HepG2 (cell line): ENCODE measurements around the gene CDC37. TPM values are rescaled to one million over a fixed set of nuclear protein-coding genes. Genes with fewer than 3 reads are reported as not detected.

ENCODE experiments used
- BRCA1 ChIP-seq: sonication (generic); formaldehyde crosslinking; IDR thresholded peaks from 2 replicates; pipeline ENCODE4 v1.4.0; 2020; ENCODE audit warnings: missing genetic modification reagents
- GTF2F1 ChIP-seq: fragments of 150-350 bp; IDR thresholded peaks from 2 replicates; pipeline ENCODE4 v1.6.1; 2014; ENCODE audit warnings: low read length
- HNRNPUL1 ChIP-seq: fragments of 200-400 bp; formaldehyde crosslinking; IDR thresholded peaks from 2 replicates; pipeline ENCODE4 v1.6.1; 2017; ENCODE audit warnings: low read depth, mild to moderate bottlenecking, low read length, moderate library complexity
- MLXIP ChIP-seq: sonication (generic); formaldehyde crosslinking; IDR thresholded peaks from 2 replicates; pipeline ENCODE4 v1.9.0; 2021; ENCODE audit warnings: missing genetic modification reagents, borderline replicate concordance
- NFE2 ChIP-seq: sonication (generic); formaldehyde crosslinking; IDR thresholded peaks from 2 replicates; pipeline ENCODE4 v1.4.0; 2020; ENCODE audit warnings: missing genetic modification reagents
- NFIB ChIP-seq: sonication (generic); formaldehyde crosslinking; IDR thresholded peaks from 2 replicates; pipeline ENCODE4 v1.9.0; 2021; ENCODE audit warnings: missing genetic modification reagents, mild to moderate bottlenecking, borderline replicate concordance
- POLR2A ChIP-seq, 2 experiments: IDR thresholded peaks; 2 replicates each; pipeline ENCODE4 v1.6.1; 2011; ENCODE audit warnings: low read depth in 2 of 2, low read length in 2 of 2, mild to moderate bottlenecking in 1 of 2, moderate library complexity in 1 of 2; ENCODE audit not compliant: insufficient read depth in 1 of 2
- RFX5 ChIP-seq: IDR thresholded peaks from 2 replicates; pipeline ENCODE4 v1.6.1; 2011; ENCODE audit warnings: low read depth, low read length, improper control_type of control experiment
- TFDP1 ChIP-seq: IDR thresholded peaks from 2 replicates; pipeline ENCODE4 v1.6.1; 2016; ENCODE audit warnings: missing compliant biosample characterization, missing genetic modification reagents, borderline replicate concordance
- TMF1 ChIP-seq: sonication (generic); formaldehyde crosslinking; IDR thresholded peaks from 2 replicates; pipeline ENCODE4 v1.8.1; 2022; ENCODE audit warnings: low read depth, missing genetic modification reagents
- ZBTB42 ChIP-seq: sonication (generic); formaldehyde crosslinking; IDR thresholded peaks from 2 replicates; pipeline ENCODE4 v1.5.0; 2020; ENCODE audit warnings: mild to moderate bottlenecking, missing genetic modification reagents
- ZNF180 ChIP-seq: sonication (generic); formaldehyde crosslinking; IDR thresholded peaks from 2 replicates; pipeline ENCODE4 v1.4.0; 2020; ENCODE audit warnings: low read depth, missing genetic modification reagents, borderline replicate concordance
- ZNF232 ChIP-seq: sonication (generic); formaldehyde crosslinking; IDR thresholded peaks from 2 replicates; pipeline ENCODE4 v1.4.0; 2020; ENCODE audit warnings: missing genetic modification reagents, borderline replicate concordance
- ZNF343 ChIP-seq: sonication (generic); formaldehyde crosslinking; IDR thresholded peaks from 2 replicates; pipeline ENCODE4 v1.4.0; 2020; ENCODE audit warnings: mild to moderate bottlenecking, missing genetic modification reagents
- ZNF44 ChIP-seq: sonication (generic); formaldehyde crosslinking; IDR thresholded peaks from 2 replicates; pipeline ENCODE4 v1.5.1; 2020; ENCODE audit warnings: mild to moderate bottlenecking, missing genetic modification reagents
- ZNF839 ChIP-seq: sonication (generic); formaldehyde crosslinking; IDR thresholded peaks from 2 replicates; pipeline ENCODE4 v1.4.0; 2020; ENCODE audit warnings: missing genetic modification reagents, mild to moderate bottlenecking, borderline replicate concordance
- polyA plus RNA-seq, 8 experiments: library from polyadenylated mRNA; depleted of rRNA in 3 of 8; stranded (reverse) in 7 of 8; unstranded in 1 of 8; fragments of >200 nt; fragmentation: Illumina TruSeq in 4 of 8; extraction: Trizol in 4 of 8; gene quantifications; 2 replicates each; pipeline versions ENCODE4 v1.2.1 to v1.2.3, GENCODE V29; 2011 to 2016; ENCODE audit warnings: low read depth in 4 of 8, missing spikeins in 1 of 8, mixed read lengths in 1 of 8; ENCODE audit not compliant: insufficient read depth in 1 of 8
- total RNA-seq, 5 experiments: library from RNA; depleted of rRNA; stranded (reverse); fragments of >200 nt; fragmentation: Illumina TruSeq; extraction: Trizol; gene quantifications; 2 replicates each; pipeline ENCODE4 v1.2.3, GENCODE V29; 2016; ENCODE audit warnings: low read depth in 1 of 5
- TF ChIP-seq, protein P1 (sequence below): sonication (generic); formaldehyde crosslinking; IDR thresholded peaks from 2 replicates; pipeline ENCODE4 v1.5.0; 2020; ENCODE audit warnings: missing genetic modification reagents
- TF ChIP-seq, protein P2 (sequence below): sonication (generic); formaldehyde crosslinking; IDR thresholded peaks from 2 replicates; pipeline ENCODE4 v1.9.0; 2021; ENCODE audit warnings: missing genetic modification reagents, borderline replicate concordance
- TF ChIP-seq, protein P3 (sequence below): sonication (generic); formaldehyde crosslinking; IDR thresholded peaks from 2 replicates; pipeline ENCODE4 v1.8.1; 2023; ENCODE audit warnings: mild to moderate bottlenecking, inconsistent platforms, moderate library complexity, missing genetic modification reagents, borderline replicate concordance

Gene CDC37
- total and polyA plus RNA-seq, 2 of the 13 experiments (the other 11 are each of a cell fraction or from before 2014, with no cell fraction given) = 158 to 177 TPM

GRCh38 chr19:10380313-10381102 lies 22.8 kb downstream of the CDC37 start, which contains the start of gene TYK2 (continued):
- TF ChIP-seq MLXIP (no peak; the same call in 1 of the 2 replicates), RFX5 (peak; percentile 93), HNRNPUL1 (no peak), ZNF44 (CRISPR knock-in tag) (0 out of 2 replicates have a peak, but pooled peaks have one; percentile 13), TFDP1 (CRISPR knock-in tag) (peak; percentile 81), ZNF839 (CRISPR knock-in tag) (no peak), ZNF180 (CRISPR knock-in tag) (0 out of 2 replicates have a peak, but pooled peaks have one; percentile 38), ZNF343 (0 out of 2 replicates have a peak, but pooled peaks have one; percentile 25), NFIB (no peak), ZNF232 (CRISPR knock-in tag) (peak; percentile 32; the same call in 1 of the 2 replicates), ZBTB42 (CRISPR knock-in tag) (0 out of 2 replicates have a peak, but pooled peaks have one; percentile 37), NFE2 (CRISPR knock-in tag) (no peak), TMF1 (CRISPR knock-in tag) (no peak), BRCA1 (CRISPR knock-in tag) (no peak), GTF2F1 (no peak), POLR2A (IDR thresholded peaks at IDR 0.05; ENCODE audit: insufficient read depth in 1 of 2, low read depth in 2 of 2, low read length in 2 of 2) (peak; percentile 79 to 91)
- TF ChIP-seq, protein P1, sequence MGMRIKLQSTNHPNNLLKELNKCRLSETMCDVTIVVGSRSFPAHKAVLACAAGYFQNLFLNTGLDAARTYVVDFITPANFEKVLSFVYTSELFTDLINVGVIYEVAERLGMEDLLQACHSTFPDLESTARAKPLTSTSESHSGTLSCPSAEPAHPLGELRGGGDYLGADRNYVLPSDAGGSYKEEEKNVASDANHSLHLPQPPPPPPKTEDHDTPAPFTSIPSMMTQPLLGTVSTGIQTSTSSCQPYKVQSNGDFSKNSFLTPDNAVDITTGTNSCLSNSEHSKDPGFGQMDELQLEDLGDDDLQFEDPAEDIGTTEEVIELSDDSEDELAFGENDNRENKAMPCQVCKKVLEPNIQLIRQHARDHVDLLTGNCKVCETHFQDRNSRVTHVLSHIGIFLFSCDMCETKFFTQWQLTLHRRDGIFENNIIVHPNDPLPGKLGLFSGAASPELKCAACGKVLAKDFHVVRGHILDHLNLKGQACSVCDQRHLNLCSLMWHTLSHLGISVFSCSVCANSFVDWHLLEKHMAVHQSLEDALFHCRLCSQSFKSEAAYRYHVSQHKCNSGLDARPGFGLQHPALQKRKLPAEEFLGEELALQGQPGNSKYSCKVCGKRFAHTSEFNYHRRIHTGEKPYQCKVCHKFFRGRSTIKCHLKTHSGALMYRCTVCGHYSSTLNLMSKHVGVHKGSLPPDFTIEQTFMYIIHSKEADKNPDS (CRISPR knock-in tag) = no peak
- TF ChIP-seq, protein P2, sequence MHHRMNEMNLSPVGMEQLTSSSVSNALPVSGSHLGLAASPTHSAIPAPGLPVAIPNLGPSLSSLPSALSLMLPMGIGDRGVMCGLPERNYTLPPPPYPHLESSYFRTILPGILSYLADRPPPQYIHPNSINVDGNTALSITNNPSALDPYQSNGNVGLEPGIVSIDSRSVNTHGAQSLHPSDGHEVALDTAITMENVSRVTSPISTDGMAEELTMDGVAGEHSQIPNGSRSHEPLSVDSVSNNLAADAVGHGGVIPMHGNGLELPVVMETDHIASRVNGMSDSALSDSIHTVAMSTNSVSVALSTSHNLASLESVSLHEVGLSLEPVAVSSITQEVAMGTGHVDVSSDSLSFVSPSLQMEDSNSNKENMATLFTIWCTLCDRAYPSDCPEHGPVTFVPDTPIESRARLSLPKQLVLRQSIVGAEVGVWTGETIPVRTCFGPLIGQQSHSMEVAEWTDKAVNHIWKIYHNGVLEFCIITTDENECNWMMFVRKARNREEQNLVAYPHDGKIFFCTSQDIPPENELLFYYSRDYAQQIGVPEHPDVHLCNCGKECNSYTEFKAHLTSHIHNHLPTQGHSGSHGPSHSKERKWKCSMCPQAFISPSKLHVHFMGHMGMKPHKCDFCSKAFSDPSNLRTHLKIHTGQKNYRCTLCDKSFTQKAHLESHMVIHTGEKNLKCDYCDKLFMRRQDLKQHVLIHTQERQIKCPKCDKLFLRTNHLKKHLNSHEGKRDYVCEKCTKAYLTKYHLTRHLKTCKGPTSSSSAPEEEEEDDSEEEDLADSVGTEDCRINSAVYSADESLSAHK = no peak
- TF ChIP-seq, protein P3, sequence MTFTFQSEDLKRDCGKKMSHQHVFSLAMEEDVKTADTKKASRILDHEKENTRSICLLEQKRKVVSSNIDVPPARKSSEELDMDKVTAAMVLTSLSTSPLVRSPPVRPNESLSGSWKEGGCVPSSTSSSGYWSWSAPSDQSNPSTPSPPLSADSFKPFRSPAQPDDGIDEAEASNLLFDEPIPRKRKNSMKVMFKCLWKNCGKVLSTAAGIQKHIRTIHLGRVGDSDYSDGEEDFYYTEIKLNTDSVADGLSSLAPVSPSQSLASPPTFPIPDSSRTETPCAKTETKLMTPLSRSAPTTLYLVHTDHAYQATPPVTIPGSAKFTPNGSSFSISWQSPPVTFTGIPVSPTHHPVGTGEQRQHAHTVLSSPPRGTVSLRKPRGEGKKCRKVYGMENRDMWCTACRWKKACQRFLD (CRISPR knock-in tag) = no peak; the same call in 1 of the 2 replicates
